KOPT-K1 (cell line): Measurements from ENCODE around the gene TRPC3.
"Not testable (repeated sequence)": the region's sequence is repeated elsewhere in the genome, so short reads cannot be mapped to it uniquely, and the experiment has no call there.

Experiments
- H3K27ac ChIP-seq: fragments of 200-600 bp; sonication (generic); 2 replicates; pipeline ENCODE4 v1.5.1; 2016; ENCODE audit warnings: antibody characterized with exemption, mild to moderate bottlenecking, low read depth, low read length; ENCODE audit not compliant: poor library complexity, severe bottlenecking
- H3K36me3 ChIP-seq: fragments of 200-600 bp; sonication (generic); 2 replicates; pipeline ENCODE4 v1.5.1; 2017; ENCODE audit warnings: antibody characterized with exemption, mild to moderate bottlenecking, low read length, moderate library complexity; ENCODE audit not compliant: insufficient read depth
- H3K9me3 ChIP-seq: fragments of 200-600 bp; sonication (generic); 2 replicates; pipeline ENCODE4 v1.5.1; 2017; ENCODE audit warnings: antibody characterized with exemption, low read length, mild to moderate bottlenecking; ENCODE audit not compliant: insufficient read depth, poor library complexity, severe bottlenecking

Gene TRPC3

DNA sequence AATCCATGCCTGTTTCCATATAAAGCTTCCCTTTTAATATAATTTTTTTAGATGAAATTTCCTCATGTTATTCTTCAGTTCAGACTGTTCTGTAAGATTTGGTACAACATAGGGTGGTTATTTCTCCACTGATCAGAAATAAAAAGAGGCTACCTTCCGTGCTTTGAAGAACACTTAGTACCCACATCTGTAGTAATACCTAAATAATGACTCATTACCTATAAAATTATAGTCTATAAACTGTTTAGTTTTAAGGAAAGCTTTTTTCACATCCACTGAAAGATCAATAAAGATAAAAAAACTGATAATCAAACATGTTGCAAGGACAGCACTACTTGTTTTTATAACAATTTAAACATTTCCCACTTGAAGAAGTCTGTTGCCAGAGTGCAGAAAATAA, 23.9 kb downstream of the TRPC3 start:
- no peaks in the 10 kb centered on the region for H3K36me3 ChIP-seq
- no peaks in the 10 kb centered on the region for H3K9me3 ChIP-seq
- H3K27ac ChIP-seq: no peak overlapping the region

GRCh38 chr4:121926490-121926889, 25.4 kb downstream of the TRPC3 start:
- not testable (repeated sequence) for H3K9me3 ChIP-seq, H3K27ac ChIP-seq, H3K36me3 ChIP-seq

GRCh38 chr4:121923306-121923705, 28.6 kb downstream of the TRPC3 start:
- Histone ChIP-seq H3K9me3 (no peaks in the 10 kb centered on the region), H3K36me3 (no peaks in the 10 kb centered on the region), H3K27ac (no peak overlapping the region)

GRCh38 chr4:121913667-121914066, 38.2 kb downstream of the TRPC3 start:
- H3K9me3 ChIP-seq: no peaks in the 10 kb centered on the region
- H3K36me3 ChIP-seq: no peaks in the 10 kb centered on the region
- no peak overlapping the region for H3K27ac ChIP-seq

DNA sequence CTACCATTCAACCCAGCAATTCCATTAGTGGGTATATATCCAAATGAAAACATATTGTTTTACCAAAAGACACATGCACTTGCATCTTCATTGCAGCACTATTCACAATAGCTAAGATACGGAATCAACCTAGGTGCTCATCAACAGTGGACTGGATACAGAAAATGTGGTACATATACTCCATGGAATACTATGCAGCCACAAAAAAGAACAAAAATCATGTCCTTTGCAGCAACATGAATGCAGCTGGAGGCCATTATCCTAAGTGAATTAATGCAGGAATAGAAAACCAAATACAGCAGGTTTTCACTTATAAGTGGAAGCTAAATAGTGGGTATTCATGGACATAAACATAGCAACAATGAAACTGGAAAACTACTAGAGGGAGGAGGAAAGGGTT, 43.5 kb downstream of the TRPC3 start:
- H3K9me3 ChIP-seq: no peaks in the 10 kb centered on the region
- no peaks in the 10 kb centered on the region for H3K36me3 ChIP-seq
- no peak overlapping the region for H3K27ac ChIP-seq

- Histone ChIP-seq H3K9me3 (no peaks in the 10 kb centered on the region), H3K27ac (no peak overlapping the region), H3K36me3 (no peaks in the 10 kb centered on the region)
Observed at GRCh38 chr4:121900132-121900983, 51.5 kb downstream of the TRPC3 start.

- Histone ChIP-seq H3K27ac (no peak overlapping the region), H3K9me3 (no peaks in the 10 kb centered on the region), H3K36me3 (no peaks in the 10 kb centered on the region)
Observed at GRCh38 chr4:121898150-121898549, 53.7 kb downstream of the TRPC3 start.

- Histone ChIP-seq H3K9me3 (no peaks in the 10 kb centered on the region), H3K27ac (no peak overlapping the region), H3K36me3 (no peaks in the 10 kb centered on the region)
Observed at GRCh38 chr4:121888134-121888533, 63.7 kb downstream of the TRPC3 start.

GRCh38 chr4:121885115-121885514, 66.7 kb downstream of the TRPC3 start:
- Histone ChIP-seq H3K36me3 (no peaks in the 10 kb centered on the region), H3K27ac (no peak overlapping the region), H3K9me3 (no peaks in the 10 kb centered on the region)

DNA sequence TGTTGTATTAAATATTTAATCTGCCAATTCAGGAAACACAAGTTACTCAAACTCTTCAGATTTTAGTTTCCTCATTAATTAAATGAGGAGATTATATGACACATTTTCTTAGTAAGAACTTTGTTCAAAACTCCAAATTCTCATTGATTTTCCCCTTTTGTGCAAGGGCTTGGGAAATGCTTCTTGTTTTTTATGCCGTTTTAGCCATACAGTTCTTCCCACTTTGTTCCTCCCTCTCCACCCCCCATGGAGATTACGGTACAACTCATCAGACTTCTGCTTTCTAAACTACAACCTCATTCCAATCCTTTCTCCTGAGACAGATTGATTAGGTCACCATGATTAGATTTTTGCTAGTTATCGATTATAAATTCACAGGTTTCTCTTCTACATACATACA, 70.7 kb downstream of the TRPC3 start:
- Histone ChIP-seq H3K9me3 (no peaks in the 10 kb centered on the region), H3K27ac (no peak overlapping the region), H3K36me3 (no peaks in the 10 kb centered on the region)

- Histone ChIP-seq H3K9me3 (no peaks in the 10 kb centered on the region), H3K36me3 (no peaks in the 10 kb centered on the region), H3K27ac (no peak overlapping the region)
Observed at GRCh38 chr4:121879135-121879534, 72.7 kb downstream of the TRPC3 start.

GRCh38 chr4:121877041-121877773, 74.7 kb downstream of the TRPC3 start:
- Histone ChIP-seq H3K27ac (no peak overlapping the region), H3K9me3 (no peaks in the 10 kb centered on the region), H3K36me3 (no peaks in the 10 kb centered on the region)

- Histone ChIP-seq H3K36me3 (no peaks in the 10 kb centered on the region), H3K9me3 (no peaks in the 10 kb centered on the region), H3K27ac (no peak overlapping the region)
Observed at GRCh38 chr4:121876070-121876469, 75.8 kb downstream of the TRPC3 start.

- no peak overlapping the region for H3K27ac ChIP-seq
- H3K9me3 ChIP-seq: no peaks in the 10 kb centered on the region
- no peaks in the 10 kb centered on the region for H3K36me3 ChIP-seq
Observed at GRCh38 chr4:121875652-121876051, 76.2 kb downstream of the TRPC3 start.

- H3K9me3 ChIP-seq: no peaks in the 10 kb centered on the region
- no peak overlapping the region for H3K27ac ChIP-seq
Observed at GRCh38 chr4:121873604-121874003, 78.3 kb downstream of the TRPC3 start.

More at GRCh38 chr4:121873604-121874003, 78.3 kb downstream of the TRPC3 start:
- H3K36me3 ChIP-seq: no peaks in the 10 kb centered on the region
